ENCODE results near the gene KISS1R.

Gene KISS1R

GRCh38 chr19:871446-872265 is 45.5 kb upstream of the KISS1R start:
- TF ChIP-seq, protein P1, sequence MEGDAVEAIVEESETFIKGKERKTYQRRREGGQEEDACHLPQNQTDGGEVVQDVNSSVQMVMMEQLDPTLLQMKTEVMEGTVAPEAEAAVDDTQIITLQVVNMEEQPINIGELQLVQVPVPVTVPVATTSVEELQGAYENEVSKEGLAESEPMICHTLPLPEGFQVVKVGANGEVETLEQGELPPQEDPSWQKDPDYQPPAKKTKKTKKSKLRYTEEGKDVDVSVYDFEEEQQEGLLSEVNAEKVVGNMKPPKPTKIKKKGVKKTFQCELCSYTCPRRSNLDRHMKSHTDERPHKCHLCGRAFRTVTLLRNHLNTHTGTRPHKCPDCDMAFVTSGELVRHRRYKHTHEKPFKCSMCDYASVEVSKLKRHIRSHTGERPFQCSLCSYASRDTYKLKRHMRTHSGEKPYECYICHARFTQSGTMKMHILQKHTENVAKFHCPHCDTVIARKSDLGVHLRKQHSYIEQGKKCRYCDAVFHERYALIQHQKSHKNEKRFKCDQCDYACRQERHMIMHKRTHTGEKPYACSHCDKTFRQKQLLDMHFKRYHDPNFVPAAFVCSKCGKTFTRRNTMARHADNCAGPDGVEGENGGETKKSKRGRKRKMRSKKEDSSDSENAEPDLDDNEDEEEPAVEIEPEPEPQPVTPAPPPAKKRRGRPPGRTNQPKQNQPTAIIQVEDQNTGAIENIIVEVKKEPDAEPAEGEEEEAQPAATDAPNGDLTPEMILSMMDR (IDR thresholded peaks at IDR 0.05) = no peak

DNA sequence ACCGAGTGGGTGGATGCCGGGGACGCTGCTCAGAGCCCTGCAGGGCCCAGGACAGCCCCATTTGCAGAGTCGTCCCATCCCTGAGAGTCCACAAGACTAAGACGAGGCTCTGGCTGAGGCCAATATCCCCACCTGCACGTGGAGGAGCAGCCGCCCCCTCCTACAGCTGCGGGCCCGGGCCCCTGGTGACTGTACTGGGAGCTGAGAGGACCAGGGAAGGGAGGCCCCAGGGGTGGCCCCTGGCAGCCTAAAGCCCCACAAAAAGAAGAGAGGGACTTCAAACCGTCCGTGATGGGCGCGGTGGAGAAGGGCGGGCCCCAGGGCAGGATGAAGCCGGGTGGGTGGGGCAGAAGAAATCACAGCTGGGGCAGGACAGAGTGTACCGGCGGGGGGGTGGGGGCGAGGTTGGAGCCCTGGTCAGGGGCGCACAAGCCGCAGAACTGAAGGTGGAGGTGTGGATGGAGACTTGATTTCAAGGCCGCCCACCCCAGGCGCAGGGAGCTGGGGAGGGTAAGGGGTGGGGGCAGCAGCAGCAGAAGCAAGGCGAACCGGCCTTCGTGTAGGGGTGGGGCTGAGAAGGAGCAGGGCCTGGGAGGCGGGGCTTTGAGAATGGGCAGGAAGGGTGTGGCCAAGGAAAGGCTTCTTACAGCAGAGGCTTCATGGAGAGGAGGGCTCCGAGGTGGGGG is 44.7 kb upstream of the KISS1R start:
- TF ChIP-seq, protein P1 (IDR thresholded peaks at IDR 0.05) = no peak

GRCh38 chr19:873084-873483 is 44.0 kb upstream of the KISS1R start:
- TF ChIP-seq, protein P1 (IDR thresholded peaks at IDR 0.05) = no peak

DNA sequence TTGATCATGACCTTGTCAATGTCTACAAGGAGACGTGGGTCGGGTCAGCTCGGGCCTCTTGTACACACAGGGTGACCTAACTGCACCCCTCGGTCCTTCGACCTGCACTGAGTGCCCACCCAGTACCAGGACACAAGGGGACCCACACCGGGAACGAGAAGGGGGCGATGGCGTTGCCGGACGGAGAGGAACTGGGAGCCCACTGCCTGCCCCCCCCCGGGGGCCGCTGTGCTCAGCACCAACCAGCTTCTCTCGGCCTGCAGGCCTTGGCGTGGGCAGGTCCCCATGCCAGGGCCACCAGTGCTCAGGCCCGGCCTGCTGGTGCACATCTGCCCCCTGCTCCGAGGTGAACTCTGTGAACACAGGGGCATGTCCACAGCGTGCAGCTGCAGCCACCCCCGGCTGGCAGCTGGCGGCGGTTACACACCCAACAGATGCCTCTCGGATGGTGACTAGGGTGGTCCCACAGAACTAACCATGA is 43.5 kb upstream of the KISS1R start:
- TF ChIP-seq, protein P1 (IDR thresholded peaks at IDR 0.05) = no peak

DNA sequence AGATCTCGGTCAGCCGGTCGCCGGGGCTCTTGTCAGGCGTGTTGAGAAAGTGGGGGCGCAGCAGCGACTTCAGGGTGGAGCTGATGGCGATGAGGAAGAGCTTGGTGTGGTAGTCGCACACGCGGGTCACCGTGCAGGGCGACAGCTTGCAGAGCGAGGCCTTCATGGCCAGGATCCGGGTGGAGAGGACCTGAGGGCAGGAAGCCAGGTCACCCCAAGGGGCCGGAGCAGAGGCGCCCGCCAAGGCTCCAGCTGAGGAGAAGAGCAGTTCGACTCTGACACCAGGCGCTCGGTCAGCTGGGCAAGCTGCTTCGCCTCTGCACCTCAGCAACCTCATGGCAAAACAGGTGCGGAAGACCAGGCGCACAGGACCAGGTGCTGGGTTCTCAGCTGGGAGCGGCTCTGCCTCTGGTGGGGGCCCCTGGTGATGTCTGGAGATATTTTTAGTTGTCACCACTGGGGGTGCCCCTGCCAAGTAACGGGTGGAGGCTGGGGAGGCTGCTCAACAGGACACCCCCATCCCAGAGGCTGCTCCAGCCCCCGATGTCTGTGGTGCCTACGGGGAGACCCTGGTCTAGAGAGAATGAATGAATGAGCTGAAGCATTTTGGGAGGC is 41.8 kb upstream of the KISS1R start:
- TF ChIP-seq, protein P1 (IDR thresholded peaks at IDR 0.05) = no peak

- TF ChIP-seq, protein P1 (IDR thresholded peaks at IDR 0.05) = no peak
These were observed 41.0 kb upstream of the KISS1R start for GRCh38 chr19:876089-876488.

- TF ChIP-seq, protein P1 (IDR thresholded peaks at IDR 0.05) = no peak
These were observed 40.3 kb upstream of the KISS1R start for GRCh38 chr19:876780-877314.
